HL-60 (cell line): Measurements from ENCODE around the gene TMEM9.

Source experiments
- CTCF ChIP-seq: IDR thresholded peaks from one replicate; pipeline ENCODE4 v1.5.1; 2011; ENCODE audit warnings: low read length, control low read depth, inconsistent platforms; ENCODE audit not compliant: insufficient read depth
- POLR2AphosphoS5 ChIP-seq: IDR thresholded peaks from 2 replicates; pipeline ENCODE4 v1.6.1; 2012; ENCODE audit warnings: low read depth
- TF ChIP-seq, protein P1 (sequence below): IDR thresholded peaks from 2 replicates; pipeline ENCODE4 v1.6.1; 2012; ENCODE audit warnings: low read depth; ENCODE audit not compliant: insufficient replicate concordance

GRCh38 chr1:201140235-201140940 lies 13.9 kb downstream of the TMEM9 start:
- TF ChIP-seq CTCF: no peak
- no peak for TF ChIP-seq POLR2AphosphoS5
- TF ChIP-seq, protein P1, sequence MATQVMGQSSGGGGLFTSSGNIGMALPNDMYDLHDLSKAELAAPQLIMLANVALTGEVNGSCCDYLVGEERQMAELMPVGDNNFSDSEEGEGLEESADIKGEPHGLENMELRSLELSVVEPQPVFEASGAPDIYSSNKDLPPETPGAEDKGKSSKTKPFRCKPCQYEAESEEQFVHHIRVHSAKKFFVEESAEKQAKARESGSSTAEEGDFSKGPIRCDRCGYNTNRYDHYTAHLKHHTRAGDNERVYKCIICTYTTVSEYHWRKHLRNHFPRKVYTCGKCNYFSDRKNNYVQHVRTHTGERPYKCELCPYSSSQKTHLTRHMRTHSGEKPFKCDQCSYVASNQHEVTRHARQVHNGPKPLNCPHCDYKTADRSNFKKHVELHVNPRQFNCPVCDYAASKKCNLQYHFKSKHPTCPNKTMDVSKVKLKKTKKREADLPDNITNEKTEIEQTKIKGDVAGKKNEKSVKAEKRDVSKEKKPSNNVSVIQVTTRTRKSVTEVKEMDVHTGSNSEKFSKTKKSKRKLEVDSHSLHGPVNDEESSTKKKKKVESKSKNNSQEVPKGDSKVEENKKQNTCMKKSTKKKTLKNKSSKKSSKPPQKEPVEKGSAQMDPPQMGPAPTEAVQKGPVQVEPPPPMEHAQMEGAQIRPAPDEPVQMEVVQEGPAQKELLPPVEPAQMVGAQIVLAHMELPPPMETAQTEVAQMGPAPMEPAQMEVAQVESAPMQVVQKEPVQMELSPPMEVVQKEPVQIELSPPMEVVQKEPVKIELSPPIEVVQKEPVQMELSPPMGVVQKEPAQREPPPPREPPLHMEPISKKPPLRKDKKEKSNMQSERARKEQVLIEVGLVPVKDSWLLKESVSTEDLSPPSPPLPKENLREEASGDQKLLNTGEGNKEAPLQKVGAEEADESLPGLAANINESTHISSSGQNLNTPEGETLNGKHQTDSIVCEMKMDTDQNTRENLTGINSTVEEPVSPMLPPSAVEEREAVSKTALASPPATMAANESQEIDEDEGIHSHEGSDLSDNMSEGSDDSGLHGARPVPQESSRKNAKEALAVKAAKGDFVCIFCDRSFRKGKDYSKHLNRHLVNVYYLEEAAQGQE: no peak
